ENCODE measurements around the gene HINT1.
"Not testable (repeated sequence)": the region's sequence is repeated elsewhere in the genome, so short reads cannot be mapped to it uniquely, and the experiment has no call there.

The HINT1 gene

DNA sequence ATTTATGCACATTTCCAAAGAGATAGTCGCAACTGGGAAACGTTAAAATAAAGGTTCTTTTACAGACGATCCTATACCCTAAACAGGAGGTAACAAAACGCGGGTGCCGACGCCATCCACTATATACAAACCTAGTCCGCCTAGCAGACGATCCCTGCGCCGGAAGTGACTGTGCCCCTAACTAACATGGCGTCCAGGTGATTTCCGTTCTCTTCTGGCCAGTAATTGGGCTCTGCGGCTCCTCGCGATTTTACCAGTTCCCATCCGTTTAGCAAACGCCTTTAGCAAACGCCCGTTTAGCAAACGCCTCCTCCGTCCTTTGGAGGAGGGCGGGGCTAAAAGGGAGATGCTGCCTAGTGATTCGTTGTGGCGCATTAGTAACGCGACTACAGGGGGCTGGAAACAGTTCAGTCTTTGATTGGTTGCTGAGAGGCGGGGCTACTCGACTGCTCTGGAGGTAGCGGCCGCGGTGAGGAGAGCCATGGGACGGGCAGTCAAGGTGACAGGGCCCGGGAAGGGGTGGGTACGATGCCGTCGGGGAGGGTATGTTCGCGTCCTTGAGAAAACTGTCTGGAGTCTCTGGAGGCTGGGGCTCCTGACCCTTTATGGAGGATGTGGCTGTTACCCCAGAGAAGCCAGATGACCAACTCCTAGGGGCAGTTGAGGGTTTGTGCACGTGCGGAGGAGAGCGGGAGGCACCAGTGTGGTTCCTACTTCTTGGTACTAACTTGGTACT is 5.7 kb upstream of the HINT1 start, which contains the start of gene LYRM7:
LYRM7 (plus strand) TSS at position 405 of the 736 bp plus-strand sequence; CDS start at position 482, 77 bp downstream.
- peak; percentile 12 for DNase-seq

DNA sequence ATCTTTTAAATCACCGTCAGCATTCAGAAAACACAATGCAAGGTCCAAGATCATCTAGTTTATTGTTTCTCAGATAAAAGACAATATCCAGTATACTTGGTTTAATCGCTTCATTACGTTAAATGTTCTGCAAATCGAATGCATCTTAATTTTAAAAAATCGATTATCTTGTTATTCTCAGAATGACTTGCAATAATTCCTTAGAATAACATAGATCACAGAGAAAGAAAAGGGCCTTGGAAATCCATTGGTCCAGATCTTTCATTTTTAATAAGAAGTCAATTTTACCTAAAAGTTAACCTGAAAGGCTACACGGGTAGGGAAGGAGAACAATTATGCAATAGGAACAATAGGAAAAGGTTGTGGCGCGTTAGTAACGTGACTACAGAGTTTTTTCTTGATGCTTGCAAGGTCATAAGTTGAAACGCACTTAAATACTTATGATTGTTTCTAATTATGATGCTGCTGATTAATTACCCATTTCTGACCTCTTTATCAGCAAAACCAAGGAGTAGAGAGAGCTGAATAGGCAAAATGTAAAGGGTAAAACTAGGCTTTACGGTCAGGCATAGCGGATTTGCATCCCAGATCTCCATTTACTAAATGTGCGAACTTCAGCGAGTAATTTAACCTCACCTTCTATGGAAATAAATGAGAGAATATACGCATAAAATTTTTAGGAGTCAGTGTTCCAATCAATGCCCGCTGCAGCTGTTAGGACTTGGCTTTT is 4.9 kb upstream of the HINT1 start:
- DNase-seq, result no peak

DNA sequence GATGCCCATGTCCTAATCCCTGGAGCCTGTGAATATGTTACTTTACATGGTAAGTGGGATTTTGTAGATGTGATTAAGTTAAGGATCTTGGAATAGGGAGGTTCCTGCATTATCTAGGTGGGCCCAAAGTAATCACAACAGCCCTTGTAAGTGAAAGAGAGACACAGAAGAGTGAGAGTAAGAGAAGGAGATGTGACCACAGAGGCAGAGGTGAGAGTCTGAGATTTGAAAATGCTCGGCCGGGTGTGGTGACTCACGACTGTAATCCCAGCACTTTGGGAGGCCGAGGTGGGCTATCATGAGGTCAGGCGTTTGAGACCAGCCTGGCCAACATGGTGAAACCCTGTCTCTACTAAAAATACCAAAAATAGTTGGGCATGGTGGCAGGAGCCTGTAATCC is 2.6 kb upstream of the HINT1 start:
- DNase-seq, result no peak

DNA sequence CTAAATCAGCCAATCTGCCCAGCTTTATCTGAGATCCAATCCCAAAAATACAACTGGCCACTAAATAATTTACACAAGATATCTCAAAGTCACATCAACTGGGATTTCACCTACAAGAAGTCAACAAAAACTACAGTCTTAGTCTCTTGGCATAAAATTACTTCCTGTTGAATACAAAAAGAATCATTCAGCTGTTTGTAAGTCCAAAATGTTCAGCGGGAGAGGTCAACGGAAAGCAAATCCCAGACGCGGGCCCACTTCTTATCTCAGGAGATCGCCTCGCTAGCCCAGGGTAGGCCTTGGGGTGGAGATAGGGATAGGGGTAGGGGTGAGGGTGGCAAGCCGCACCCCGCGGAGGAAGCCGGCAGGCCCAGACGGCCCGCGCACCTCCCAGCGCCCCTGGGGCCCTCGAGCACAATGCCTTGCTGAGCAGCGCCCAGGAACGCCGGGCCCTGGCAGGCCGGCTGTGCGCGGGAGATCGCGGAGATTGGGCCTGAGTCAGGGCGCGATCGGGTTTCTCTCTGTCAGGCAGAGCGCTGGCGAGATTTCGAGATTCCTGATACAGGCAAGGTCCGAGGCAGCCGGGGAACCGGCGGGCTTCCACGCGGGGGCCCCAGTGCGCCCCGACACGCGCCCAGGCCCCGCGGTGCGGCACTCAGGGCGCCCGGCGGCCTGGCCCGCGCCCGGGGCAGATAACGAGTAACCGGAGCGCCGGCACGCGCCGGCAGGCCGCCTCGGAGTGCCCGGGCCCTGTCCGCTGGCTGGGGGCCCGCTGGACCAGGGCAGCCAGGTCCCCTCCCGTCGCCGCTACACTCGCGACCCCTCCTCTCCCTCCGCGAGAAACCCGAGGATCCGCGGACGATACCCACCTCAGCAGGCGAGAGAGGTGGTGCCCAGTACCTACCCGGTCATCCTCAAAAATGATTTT is 601 bp downstream of the HINT1 start:
- DNase-seq, result peak; percentile 28

DNA sequence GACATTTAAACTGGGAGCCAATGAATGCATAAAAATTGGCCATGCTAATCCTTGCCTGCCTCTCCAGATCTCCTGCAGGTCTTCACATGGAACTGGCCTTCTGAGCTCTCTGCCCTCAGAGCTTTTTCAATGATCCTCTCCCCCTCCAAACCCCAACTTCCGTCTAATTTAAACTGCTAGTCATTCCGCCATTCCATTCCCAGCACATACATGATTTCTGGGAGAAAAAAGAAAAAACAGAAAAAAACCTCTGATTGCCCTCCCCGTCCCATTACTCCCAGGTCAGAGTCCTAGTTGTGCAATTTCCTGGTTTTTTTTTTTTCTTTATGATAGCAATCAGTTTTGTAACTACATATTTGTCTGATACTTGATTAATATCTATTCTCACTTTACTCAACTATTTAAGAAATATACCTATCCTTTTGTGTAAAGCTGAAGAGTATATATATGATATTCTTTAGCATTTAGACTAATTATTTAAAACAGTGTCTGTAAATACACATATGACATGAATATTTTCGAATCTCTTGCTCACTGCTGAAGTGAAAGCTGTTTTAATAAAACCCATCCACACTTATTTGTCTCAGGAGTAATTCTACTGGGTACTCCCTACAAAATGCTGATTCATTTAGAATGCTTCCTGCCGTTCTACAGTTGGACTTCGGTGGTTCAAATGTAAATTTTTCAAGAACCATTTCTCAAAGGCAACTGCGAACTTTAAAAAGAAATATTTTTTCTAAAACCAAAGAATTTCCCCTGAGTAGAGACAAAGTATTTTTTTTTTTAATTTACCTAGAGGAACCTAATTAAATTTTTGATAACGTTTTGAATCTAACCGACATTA is 1.6 kb downstream of the HINT1 start:
- no peak for DNase-seq

DNA sequence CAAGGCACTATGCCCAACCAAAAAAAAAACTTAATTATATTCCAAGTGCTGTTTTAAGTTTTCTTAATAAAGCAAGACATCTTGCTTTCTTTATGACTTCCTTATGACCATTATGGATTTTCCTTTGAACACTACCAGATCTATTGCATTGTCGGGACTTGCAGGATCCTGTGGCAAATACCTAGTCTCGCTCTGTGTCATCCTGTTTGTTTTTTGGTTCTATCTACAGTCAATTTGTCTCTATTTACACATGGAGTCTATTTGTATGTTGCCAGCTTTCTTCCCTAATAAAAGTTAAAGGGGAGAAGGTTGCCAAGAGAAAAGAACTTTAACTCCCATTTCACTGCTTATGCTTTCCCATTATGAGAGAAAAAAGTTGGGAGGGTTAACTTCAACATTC is 4.9 kb downstream of the HINT1 start:
- no peak for DNase-seq

DNA sequence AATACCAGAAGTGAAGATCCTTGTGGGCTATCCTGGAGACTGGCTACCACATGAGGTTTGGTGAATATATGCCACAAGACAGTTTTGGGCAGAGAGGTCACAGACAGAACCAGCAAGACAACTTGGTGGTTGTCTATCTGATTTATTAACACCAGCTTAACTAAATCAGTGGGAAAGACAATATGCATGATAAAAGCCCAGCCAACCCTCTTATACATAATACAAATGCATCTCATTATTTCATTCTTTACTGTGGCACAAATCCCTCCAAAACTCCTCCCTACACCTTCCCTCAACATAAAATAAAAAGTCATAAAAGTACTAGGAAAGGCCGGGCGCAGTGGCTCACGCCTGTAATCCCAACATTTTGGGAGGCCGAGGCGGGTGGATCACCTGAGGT is 8.1 kb downstream of the HINT1 start:
- no peak for DNase-seq

DNA sequence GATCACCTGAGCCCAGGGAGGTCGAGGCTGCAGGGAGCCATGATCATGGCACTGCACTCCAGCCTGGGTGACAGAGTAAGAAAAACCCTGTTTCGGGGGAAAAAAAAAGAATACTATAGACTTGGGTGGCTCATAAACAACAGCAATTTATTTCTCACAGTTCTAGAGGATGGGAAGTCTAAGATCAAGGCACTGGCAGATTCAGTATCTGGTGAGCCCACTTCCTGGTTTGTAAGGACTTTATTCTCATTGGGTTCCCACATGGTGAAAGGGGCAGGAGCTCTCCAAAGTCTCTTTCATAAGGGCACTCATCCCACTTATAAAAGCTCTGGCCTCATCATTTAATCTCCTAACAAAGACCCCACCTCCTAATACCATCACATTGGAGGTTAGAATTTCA is 8.7 kb downstream of the HINT1 start:
- no peak for DNase-seq

DNA sequence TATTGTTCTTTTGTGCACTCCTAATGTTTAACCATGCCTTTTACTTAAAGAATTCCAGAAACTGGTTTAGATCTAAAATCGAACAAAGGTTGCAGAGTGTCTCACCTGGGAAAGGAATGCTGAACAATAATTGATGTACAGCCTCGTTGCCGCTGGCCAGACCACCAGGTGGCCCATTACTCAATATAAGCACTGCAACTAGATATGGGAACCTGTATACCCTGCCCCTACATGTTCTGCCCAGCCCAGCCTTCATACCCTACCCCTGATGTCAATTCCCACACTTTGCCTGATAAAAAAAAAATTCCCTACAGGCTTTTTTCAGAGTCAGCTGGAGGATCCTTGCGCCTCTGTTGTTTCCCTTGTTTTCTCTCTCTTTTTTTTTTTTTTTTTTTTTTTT is 13.8 kb downstream of the HINT1 start:
- no peak for DNase-seq

DNA sequence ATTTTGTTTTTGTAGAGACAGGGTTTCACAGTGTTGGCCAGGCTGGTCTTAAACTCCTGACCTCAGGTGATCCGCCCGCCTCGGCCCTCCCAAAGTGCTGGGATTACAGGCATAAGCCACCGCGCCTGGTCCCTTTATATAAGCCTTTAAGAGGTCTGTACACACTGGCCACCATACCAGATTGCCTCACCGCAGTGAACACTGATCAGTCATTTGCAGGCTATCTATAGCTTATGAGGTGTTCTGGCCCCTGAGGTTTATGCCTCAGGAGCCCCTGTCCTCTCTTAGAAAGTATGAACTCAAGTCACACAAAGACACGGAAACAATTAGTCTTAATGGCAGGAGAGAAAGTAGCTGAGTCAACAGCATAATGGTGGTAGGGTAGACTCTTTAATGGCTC is 14.6 kb downstream of the HINT1 start:
- no peak for DNase-seq

DNA sequence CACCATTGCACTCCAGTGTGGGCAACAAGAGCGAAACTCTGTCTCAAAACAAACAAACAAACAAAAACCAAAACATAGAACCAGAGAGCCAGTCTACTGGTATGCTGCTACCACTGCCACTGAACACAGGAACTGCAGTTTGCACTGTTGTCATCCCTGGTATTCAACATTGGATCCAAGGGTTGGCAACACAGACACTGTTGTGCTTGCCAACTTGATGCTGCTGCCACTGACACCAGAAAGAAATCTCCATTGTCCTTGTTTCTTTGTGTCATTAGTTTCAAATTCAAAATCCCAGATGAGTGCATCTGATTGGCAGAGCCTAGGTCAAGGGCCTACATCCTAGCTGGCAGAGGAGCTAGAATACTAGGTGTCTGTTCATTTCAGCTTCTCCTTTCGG is 16.2 kb downstream of the HINT1 start:
- DNase-seq, result no peak

DNA sequence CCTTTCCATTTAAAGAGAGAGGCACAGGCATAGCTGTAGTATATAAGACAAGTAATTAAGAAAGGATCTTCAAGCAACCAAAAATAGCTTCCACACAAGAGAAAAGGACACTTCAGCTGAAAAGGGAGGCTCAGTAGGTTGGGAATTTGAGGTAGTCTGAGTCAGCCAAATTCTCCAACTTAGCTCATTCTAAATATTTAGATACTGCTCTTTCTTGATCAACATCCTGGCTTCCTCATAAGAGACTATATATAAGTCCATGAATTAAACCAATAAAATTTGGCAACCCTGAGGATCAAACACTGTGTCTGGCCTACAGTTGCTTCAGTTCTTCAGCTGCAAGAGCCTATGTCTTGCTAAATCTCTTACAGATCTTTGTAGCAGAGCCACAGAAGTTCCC is 17.8 kb downstream of the HINT1 start:
- no peak for DNase-seq

DNA sequence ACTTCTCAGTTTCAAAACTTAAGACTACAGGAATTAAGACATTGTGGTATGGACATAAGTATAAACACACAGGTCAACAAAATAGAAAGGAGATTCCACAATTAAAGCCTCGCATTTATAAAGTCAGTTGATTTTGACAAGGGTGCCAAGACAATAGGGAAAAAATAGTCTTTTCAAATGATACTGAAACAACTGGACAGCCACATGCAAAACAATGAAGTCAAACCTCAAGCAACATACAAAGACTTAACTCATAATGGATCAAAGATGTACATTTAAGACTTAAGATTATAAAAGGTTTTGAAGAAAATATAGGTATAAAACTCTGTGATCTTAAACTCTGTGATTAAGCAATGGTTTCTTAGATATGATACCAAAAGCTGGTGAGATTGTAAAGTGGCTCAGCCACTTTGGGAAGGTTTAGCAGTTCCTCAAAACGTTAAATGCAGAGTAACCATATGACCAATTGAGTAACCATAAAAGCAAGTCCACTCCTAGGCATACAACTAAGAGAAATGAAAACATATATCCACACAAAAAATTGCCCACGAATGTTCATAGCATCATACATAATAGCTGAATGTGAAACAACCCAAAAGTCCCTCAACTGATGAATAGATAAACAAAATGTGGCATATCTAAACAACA is 22.0 kb downstream of the HINT1 start:
- DNase-seq, result no peak

DNA sequence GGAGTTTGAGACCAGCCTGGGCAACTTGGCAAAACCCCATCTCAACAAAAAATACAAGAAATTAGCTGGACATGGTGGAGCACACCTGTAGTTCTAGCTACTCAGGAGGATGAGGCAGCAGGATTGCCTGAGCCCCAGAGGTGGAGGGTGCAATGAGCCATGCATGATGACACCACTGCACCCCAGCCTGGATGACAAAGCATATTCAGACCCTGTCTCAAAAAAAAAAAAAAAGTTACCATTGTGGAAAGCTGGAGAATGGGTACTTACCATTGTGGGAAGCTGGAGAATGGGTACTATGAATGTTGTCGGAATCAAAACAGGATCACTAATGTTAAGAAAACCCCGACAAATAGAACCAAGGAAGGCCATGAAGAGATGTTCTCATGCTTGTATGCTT is 25.7 kb downstream of the HINT1 start:
- DNase-seq, result no peak

DNA sequence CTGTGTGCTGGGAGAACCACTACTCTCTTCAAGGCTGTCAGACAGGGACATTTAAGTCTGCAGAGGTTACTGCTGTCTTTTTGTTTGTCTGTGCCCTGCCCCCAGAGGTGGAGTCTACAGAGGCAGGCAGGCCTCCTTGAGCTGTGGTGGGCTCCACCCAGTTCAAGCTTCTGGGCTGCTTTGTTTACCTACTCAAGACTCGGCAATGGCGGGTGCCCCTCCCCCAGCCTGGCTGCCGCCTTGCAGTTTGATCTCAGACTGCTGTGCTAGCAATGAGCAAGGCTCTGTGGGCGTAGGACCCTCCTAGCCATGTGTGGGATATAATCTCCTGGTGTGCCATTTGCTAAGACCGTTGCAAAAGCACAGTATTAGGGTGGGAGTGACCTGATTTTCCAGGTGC is 26.6 kb downstream of the HINT1 start:
- not testable (repeated sequence) for DNase-seq

DNA sequence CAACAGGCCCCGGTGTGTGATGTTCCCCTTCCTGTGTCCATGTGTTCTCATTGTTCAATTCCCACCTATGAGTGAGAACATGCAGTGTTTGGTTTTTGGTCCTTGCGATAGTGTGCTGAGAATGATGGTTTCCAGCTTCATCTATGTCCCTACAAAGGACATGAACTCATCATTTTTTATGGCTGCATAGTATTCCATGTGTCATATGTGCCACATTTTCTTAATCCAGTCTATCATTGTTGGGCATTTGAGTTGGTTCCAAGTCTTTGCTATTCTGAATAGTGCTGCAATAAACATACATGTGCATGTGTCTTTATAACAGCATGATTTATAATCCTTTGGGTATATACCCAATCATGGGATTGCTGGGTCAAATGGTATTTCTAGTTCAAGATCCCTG is 32.0 kb downstream of the HINT1 start:
- DNase-seq, result not testable (repeated sequence)

DNA sequence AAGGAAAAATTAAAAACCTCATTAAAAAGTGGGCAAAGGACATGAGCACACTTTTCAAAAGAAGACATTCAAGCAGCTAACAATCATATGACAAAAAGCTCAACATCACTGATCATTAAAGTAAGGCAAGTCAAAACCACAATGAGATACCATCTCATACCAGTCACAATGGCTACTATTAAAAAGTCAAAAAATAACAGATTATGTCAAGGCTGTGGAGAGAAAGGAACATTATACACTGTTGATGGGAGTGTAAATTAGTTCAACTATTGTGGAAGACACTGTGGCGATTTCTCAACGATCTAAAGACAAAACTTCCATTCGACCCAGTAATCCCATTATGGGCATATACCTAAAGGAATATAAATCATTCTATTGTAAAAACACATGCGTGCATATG is 35.8 kb downstream of the HINT1 start:
- DNase-seq, result no peak

DNA sequence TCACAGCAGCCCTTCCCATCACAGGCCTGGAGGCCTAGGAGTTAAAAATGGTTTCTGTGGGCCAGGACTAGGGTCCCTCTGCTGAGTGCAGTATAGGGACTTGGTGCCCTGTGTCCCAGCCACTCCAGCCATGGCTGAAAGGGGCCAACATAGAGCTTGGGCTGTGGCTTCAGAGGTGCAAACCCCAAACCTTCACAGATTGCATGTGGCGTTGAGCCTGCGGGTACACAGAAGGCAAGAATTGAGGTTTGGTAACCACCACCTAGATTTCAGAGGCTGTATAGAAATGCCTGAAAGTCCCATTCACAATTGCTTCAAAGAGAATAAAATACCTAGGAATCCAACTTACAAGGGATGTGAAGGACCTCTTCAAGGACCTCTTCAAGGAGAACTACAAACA is 37.8 kb downstream of the HINT1 start:
- not testable (repeated sequence) for DNase-seq

DNA sequence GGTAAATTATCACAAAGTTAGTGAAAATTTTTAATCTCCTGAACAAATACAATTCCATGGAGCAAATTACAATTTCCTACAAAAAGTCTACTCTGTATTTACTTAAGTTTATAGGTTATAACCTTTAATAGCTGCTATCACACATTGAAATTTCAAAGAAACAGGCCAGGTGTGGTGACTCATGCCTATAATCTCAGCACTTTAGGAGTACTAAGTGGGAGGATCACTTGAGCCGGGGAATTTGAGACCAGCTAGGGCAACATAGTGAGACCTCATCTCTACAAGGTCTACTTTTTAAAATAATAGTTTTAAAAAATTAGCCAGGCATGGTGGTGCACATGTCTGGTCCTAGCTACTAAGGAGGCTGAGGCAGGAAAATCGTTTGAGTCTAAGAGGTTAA is 50.3 kb downstream of the HINT1 start:
- DNase-seq, result no peak

DNA sequence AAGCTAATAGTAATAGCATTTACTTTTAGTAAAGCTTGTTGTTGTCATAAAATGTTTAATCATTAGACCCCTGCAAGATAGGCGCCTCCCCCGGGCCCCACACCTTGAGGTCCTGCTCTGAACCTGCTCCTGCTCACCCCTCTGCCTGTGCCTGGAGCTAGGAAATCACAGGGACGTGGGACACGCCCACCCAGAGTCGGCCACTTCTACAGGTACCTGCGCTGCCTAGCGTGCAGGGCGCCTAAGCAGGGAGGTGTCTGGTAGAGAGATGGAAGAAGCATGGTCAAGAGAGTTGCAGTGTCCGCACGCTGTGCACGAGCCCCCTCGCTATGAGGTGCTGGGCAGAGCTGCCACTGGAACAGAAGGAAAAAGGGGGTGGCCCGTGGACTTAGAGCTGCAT is 52.6 kb downstream of the HINT1 start:
- no peak for DNase-seq

DNA sequence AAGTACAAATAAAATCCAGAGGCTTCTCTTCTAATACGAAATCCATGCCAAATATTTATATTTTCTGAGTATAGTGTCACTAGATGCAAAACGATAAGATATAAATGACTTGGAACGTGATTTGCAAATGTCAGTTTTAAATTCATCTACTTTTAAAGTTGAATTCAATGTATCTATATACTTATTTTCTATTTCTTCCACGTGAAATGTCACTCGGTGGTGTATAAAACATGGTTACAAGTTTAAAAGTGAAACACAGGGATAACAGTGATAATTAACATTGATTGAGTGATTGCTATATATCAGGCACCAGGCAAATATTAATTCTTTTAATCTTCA is 54.8 kb downstream of the HINT1 start:
- DNase-seq, result no peak
